Endothelial cell of umbilical vein (primary cell): ENCODE data around the gene SLC39A3.

Experiments used
- EZH2 ChIP-seq: IDR thresholded peaks from 2 replicates; pipeline ENCODE4 v1.6.1; 2012; ENCODE audit warnings: borderline replicate concordance, low read depth, mild to moderate bottlenecking, moderate library complexity, low read length, inconsistent platforms; ENCODE audit not compliant: severe bottlenecking
- POLR2A ChIP-seq: IDR thresholded peaks from 2 replicates; pipeline ENCODE4 v1.6.1; 2012; ENCODE audit warnings: low read depth, mild to moderate bottlenecking, control low read depth, low read length
- POLR2AphosphoS5 ChIP-seq: IDR thresholded peaks from 2 replicates; pipeline ENCODE4 v1.6.1; 2012; ENCODE audit warnings: low read depth, mild to moderate bottlenecking, control low read depth, low read length, moderate library complexity; ENCODE audit not compliant: insufficient read depth
- TF ChIP-seq, protein P1 (sequence below), 2 donors: IDR thresholded peaks; 1 replicate in 1 of 2; 2 replicates in 1 of 2; pipeline ENCODE4 v1.5.1; 2011; ENCODE audit warnings: low read length in 2 of 2, mild to moderate bottlenecking in 2 of 2, moderate library complexity in 2 of 2, control low read depth in 1 of 2, inconsistent platforms in 1 of 2, low read depth in 1 of 2; ENCODE audit not compliant: insufficient read depth in 1 of 2; ENCODE audit errors: extremely low read depth in 1 of 2

DNA sequence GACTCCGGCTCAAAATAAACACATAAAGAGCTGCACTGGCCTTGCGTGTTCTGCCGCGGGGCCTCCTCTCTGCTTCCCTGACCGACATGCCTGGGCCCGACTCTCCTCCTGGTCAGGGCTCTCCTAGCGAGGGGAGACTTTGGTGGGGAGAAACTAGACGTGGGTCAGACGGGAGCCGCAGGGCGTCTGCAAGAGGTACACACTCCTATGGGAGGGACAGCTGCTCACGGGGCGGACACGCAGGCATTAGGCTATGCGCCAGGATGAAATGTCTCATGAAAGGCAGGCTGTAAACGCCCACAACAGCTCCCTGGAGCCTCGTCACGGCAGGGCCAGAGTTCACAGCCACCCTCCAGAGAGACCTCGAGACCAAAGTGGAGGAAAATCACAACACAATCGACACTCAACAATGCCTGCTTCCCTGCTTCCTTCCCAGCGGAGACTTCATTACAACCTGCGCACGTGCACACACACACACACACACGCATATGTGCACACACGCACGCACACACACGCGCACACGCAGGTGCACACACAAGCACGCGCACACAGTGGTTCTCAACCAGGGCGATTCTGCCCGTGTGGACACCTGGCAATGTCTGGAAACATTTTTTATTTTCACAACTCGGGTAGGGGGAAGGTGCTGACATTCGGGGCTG is 5.8 kb downstream of the SLC39A3 start:
- TF ChIP-seq, protein P1, sequence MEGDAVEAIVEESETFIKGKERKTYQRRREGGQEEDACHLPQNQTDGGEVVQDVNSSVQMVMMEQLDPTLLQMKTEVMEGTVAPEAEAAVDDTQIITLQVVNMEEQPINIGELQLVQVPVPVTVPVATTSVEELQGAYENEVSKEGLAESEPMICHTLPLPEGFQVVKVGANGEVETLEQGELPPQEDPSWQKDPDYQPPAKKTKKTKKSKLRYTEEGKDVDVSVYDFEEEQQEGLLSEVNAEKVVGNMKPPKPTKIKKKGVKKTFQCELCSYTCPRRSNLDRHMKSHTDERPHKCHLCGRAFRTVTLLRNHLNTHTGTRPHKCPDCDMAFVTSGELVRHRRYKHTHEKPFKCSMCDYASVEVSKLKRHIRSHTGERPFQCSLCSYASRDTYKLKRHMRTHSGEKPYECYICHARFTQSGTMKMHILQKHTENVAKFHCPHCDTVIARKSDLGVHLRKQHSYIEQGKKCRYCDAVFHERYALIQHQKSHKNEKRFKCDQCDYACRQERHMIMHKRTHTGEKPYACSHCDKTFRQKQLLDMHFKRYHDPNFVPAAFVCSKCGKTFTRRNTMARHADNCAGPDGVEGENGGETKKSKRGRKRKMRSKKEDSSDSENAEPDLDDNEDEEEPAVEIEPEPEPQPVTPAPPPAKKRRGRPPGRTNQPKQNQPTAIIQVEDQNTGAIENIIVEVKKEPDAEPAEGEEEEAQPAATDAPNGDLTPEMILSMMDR (IDR thresholded peaks at IDR 0.05; ENCODE audit: extremely low read depth in 1 of 2, insufficient read depth in 1 of 2, low read depth in 1 of 2, low read length in 2 of 2) = no peak
- TF ChIP-seq EZH2 (no peak), POLR2AphosphoS5 (no peak), POLR2A (no peak)
